Kidney tubule cell (primary cell): ENCODE data around the gene GALNT7.
A peak's percentile ranks its signal among the peaks of the same experiment; 100 is the strongest.

Experiments used
- DNase-seq: peaks from one replicate; pipeline ENCODE4 v3.0.0-alpha.2; 2018; ENCODE audit warnings: low spot score

The GALNT7 gene

GRCh38 chr4:173345648-173346047 is 177.0 kb downstream of the GALNT7 start:
- DNase-seq, result no peak

GRCh38 chr4:173346074-173346473 is 177.5 kb downstream of the GALNT7 start:
- DNase-seq, result peak; percentile 51

DNA sequence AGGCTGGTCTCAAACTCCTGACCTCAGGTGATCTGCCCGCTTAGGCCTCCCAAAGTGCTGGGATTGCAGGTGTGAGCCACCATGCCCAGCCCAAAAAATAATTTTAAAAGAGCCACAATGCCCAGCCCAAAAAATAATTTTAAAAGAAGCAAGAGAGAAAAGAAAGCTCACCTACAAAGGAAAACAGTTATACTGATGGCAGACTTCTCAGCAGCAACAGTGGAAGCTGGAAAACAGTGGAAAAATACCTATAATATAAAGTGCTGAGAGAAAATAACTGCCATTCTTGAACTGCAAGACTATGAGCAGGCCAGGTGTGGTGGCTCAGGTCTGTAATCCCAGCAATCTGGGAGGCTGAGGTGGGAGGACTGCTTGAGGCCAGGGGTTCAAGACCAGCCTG is 178.9 kb downstream of the GALNT7 start:
- no peak for DNase-seq

GRCh38 chr4:173357939-173358338 is 189.3 kb downstream of the GALNT7 start:
- DNase-seq, result no peak

GRCh38 chr4:173360587-173361221 is 192.1 kb downstream of the GALNT7 start:
- no peak for DNase-seq

- no peak for DNase-seq
Measured at GRCh38 chr4:173362666-173363065, 194.1 kb downstream of the GALNT7 start.

DNA sequence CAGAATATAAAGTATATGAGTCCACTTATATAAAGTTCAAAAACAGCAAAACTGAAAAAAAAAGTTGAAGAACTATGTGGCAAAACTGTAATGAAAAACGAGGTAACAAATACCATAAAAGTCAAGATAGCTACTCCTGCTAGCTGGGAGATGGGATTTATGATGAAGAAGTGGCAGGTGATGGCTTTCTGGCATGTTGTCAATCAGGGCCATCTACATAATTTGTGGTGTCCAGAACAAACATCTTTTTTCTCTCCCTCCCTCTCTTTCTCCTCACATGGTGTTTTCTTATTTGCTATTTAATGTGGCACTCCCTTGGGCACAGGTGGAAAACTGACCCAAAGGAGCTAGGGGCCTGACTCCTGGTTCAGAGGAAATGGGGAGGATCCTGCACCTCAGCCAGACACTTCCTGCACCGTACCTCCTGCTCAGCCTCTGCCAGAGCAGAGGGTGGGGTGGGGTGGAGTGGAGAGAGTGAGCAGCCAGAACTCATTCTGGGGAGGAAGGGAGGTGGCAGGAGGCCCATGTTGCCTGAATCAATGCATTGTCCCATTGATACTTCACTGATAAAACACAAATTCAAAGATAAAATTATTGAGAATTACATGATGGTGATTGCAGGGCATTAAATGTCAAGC is 196.9 kb downstream of the GALNT7 start:
- DNase-seq, result no peak

DNA sequence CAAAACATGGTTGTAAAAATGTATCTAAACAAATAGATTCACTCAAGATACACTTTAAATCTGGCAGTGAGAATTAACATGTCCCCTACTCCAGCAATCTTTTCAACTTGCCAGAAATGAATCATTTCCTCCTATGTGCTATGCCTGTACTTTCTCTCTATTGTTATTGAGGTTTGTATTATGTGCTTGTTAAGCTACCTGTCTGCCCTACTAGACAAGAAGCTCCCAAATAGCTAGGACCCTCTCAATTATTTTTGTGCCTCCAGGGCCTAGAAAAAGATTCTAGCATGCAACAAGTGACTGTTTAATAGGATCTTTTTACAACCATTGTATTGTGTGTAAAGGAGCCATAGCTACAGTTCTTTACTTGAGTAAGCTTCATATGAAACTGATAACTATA is 198.7 kb downstream of the GALNT7 start:
- DNase-seq, result peak; percentile 37

- DNase-seq, result no peak
Measured at GRCh38 chr4:173367946-173368345, 199.3 kb downstream of the GALNT7 start.

DNA sequence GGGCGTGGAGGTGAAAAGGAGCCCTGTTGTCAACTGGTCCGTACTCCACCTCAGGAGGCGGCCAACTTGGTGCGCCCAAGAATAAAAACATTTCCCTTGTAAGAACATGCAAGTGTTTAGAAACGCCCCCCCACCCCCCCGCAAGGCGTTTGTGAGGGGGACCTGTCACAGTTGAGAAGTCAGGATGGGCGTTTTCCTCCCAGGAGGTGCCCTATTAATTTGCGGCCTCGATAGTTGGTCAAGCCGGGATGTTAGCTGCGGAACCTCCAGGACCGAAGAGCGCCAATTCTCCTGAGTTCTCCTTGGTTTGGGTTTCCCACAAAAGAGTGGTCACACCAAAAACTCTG is 201.5 kb downstream of the GALNT7 start:
- DNase-seq, result no peak

- peak; percentile 98 for DNase-seq
Measured at GRCh38 chr4:173370477-173371291, 202.1 kb downstream of the GALNT7 start, which contains the start of gene SAP30. TSS of gene SAP30 (plus strand) at chr4:173370954. CDS start at chr4:173371183, 229 bp downstream.

DNA sequence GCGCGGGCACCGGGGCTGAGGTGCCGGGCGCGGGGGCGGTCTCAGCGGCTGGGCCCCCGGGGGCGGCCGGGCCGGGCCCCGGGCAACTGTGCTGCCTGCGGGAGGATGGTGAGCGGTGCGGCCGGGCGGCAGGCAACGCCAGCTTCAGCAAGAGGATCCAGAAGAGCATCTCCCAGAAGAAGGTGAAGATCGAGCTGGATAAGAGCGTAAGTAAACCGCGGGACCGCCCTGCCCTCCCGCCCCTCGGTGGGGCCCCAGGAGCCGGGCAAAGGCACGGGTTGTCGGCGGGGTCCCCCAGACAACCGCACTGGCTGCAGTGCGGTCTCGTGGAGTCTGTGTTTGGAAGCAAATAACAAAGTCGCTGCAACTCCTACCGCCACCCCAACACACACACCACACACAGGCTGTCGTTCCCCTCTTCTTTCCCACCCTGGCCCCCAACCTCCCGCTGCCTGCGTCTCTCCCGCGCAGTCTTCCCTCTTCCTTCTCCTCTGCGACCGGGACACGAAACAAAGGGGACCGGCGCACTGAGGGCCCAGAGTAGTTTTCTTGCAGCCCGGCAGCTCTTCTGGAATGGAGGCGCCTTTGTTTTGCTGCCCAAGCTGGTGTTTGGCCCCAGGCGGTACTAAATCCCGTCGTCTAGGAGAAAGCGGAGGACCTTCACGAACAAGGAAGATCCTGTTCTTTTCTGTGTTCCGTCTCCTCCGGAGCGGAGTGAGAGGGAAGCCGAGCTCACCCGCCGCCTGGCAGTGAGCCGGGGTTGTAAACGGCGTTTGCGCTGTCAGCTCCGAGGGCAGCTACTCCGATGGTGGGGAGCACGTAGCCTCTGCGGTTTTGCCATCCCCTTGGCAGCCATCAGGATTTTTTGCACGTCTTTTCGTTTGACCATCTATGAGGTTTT is 202.9 kb downstream of the GALNT7 start:
- peak; percentile 79 for DNase-seq
